22Rv1 (cell line): ENCODE results near the gene RNFT2.

ENCODE experiments used
- CTCF ChIP-seq: fragments of 450-650 bp; IDR thresholded peaks from 2 replicates; pipeline ENCODE4 v1.5.1; 2017; ENCODE audit warnings: mild to moderate bottlenecking
- ZFX ChIP-seq: fragments of 450-650 bp; IDR thresholded peaks from 2 replicates; pipeline ENCODE4 v1.6.1; 2017; ENCODE audit warnings: antibody characterized with exemption, borderline replicate concordance

- no peak for TF ChIP-seq CTCF
- no peak for TF ChIP-seq ZFX
These were observed 63.9 kb downstream of the RNFT2 start for GRCh38 chr12:116802018-116802417.
